Spleen (tissue), 7 donors: ENCODE data around the gene GIPC1.
"Not testable (repeated sequence)": the region's sequence is repeated elsewhere in the genome, so short reads cannot be mapped to it uniquely, and the experiment has no call there.

Experiments used
- POLR2A ChIP-seq, 3 donors: fragments of 450-650 bp; IDR thresholded peaks; one replicate each; pipeline ENCODE4 v1.5.1; 2017; ENCODE audit warnings: antibody characterized with exemption in 3 of 3, mild to moderate bottlenecking in 1 of 3
- TF ChIP-seq, protein P1 (sequence below), 11 experiments: fragments of 200-600 bp in 7 of 11; fragments of 450-650 bp in 4 of 11; sonication (generic) in 4 of 11; IDR thresholded peaks in 8 of 11; conservative IDR thresholded peaks in 3 of 11; 1 replicate in 7 of 11; 2 replicates in 4 of 11; pipeline versions ENCODE4 v1.4.0 to v1.8.0; 2016 to 2021; ENCODE audit warnings: antibody characterized with exemption in 11 of 11, inconsistent platforms in 4 of 11, mild to moderate bottlenecking in 1 of 11
- donor health status: DM: no; HTN: no; CAD: no; lungs with moderate emphysema.
- donor health status: DM: no; HTN: no; CAD: no.
- donor health status: DM: no; HTN: no; CAD: no.

DNA sequence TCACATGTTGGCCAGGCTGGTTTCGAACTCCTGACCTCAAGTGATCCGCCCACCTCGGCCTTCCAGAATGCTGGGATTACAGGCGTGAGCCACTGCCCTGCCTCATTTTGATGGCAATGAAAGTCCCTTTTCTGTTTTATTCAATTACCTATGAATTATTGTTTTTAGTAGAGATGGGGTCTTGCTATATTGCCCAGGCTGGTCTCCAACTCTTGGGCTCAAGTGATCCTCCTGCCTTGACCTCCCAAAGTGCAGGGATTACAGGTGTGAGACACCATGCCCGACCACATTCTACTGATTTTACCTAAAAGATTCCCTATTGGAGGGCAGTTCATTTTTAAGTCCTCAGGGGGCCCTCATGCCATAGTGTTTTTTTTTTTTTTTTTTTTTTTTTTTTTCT lies 46.1 kb upstream of the GIPC1 start:
- TF ChIP-seq, protein P1, sequence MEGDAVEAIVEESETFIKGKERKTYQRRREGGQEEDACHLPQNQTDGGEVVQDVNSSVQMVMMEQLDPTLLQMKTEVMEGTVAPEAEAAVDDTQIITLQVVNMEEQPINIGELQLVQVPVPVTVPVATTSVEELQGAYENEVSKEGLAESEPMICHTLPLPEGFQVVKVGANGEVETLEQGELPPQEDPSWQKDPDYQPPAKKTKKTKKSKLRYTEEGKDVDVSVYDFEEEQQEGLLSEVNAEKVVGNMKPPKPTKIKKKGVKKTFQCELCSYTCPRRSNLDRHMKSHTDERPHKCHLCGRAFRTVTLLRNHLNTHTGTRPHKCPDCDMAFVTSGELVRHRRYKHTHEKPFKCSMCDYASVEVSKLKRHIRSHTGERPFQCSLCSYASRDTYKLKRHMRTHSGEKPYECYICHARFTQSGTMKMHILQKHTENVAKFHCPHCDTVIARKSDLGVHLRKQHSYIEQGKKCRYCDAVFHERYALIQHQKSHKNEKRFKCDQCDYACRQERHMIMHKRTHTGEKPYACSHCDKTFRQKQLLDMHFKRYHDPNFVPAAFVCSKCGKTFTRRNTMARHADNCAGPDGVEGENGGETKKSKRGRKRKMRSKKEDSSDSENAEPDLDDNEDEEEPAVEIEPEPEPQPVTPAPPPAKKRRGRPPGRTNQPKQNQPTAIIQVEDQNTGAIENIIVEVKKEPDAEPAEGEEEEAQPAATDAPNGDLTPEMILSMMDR (IDR thresholded peaks at IDR 0.05 in 8 of 11, conservative IDR thresholded peaks at IDR 0.05 in 3 of 11), result not testable (repeated sequence)
- TF ChIP-seq POLR2A (IDR thresholded peaks at IDR 0.05), result not testable (repeated sequence)
